Measurements from ENCODE around the gene SETBP1.

Gene SETBP1

DNA sequence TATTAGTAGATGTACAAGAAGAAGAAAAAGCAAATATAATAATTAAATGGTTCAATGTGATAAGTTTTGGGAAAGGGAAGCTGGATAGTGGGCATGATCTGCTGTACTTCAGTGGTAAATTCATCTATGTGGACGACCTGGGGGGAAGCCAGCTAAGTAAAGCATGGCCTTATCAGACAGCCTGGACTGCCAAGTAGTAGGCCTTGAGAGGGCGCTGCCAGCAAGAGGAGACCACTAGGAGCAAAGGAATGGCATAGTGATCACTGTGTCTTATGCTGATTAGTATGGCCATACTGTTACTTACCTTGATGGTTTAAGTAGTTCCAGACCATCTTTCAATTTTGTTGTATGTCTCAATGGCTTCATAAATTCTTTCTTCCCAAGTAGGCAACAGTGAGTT is 287.6 kb downstream of the SETBP1 start:
- DNase-seq (ENCODE audit: low spot score): no peak

DNA sequence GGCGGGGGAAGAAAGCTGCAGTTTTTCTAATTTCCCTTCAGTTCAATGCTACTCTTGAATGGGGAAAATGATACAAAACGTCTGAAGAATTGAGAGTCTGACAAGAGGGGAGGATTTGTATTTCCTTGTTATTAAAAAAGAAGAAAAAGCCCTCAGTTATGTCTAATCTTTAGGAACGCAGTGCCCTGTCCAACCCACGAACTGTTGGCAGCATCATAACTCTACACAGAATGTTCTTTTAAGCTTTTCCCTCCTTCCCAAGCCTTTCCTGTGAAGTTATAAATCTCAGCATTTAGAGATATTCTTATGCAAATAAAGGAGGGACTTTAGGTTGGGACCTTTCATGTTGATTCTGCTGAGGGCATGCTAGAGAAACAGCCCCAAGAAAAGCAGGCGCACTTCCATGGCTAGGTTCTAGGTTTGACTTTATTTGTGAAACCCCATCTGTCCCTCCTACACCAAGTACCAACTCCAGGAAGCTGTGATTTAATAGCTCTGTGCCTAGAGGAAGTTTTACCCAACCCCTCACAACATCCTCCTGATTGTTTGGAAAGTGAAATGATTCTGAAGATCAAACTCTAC is 288.6 kb downstream of the SETBP1 start:
- peak; percentile 16 for DNase-seq (ENCODE audit: low spot score)

DNA sequence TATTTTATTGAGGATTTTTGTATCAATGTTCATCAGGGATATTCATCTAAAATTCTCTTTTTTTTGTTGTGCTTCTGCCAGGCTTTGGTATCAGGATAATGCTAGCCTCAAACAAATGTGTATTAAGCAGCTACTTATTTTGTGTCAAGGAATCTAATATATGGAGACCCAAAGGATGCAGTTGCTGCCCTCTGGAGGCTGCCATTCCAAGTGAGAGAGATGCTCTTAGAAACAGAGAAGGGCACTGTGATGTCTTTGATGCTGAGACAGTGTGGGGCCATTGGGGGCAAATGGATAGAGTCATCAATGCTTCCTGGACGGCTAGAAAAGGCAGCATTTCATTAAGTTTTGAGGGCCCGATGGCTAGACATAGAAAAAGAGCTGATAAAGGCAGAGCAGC is 292.6 kb downstream of the SETBP1 start:
- no peak for DNase-seq (ENCODE audit: low spot score)

DNA sequence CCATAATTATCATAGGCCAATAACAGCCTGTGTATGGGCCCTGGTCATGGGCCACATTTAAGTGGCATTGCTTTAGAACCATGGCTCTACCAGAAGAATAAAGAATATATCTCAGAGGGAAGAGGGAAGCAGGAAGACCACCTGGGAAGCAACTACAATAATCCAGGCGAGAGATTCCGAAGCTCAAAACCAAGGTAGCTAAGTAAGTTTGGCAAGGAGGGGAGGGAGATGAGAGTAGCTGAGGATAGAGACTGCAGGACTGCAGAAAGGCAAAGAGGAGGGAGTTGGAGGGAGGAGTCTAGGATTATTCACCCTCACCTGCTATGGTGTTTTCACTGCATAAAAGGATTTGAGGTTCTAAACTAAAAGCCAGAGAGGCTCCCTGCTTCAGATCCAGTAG is 293.5 kb downstream of the SETBP1 start:
- no peak for DNase-seq (ENCODE audit: low spot score)

DNA sequence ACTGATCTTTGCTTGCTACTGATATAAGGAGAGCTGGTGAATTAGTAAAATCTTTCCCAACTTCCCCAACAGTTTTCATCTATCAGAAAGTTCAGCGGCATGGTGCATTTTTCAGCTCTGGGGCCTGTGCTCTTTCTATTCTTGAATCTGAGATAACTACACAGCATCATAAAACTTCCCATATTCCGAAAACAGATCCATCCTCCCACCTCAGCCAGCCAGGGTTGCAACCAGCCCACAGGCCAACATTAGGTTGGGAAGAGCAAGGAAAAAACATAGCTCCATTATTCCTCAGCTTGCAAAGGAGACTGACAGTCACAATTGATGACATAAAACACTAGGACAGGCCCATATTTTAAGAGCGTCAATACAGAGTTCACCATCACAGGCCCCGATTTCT is 297.2 kb downstream of the SETBP1 start:
- no peak for DNase-seq (ENCODE audit: low spot score)

DNA sequence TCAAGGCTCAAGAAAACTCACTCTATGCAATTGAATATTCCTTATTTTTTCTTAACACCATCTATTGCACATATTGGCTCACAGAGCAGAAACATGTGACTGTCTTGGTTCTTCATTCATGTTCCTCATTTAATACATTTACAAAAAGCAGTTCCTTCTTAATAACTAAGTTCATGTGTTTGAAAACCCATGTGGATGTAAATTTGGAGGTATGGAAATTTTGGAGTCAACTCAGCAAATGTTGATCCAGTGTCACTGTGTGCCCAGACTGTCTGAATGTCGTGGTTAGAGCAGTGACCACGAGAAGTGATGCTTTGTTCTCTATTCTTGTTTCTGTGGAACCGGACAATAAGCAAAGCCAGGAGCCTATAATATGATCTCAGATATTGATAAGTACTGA is 299.1 kb downstream of the SETBP1 start:
- DNase-seq (ENCODE audit: low spot score): no peak

DNA sequence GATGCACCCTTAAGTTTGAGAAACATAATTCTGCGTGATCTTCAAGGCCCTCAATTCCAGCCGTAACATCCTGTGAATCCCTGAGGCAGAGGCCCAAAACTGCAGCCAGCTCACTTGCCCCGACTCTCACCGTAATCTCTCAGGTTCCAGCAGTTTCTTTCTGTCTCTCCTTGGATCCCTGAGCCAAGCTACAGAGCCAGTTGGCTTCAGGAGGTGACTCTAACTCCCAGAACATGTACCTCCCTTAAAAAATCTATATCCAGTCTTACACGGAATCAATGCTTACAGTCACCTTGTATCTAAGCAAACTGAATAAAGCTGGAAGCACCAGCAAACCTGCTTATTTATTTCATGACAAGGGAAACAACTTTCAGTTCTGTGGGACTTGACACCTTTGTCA is 300.4 kb downstream of the SETBP1 start:
- no peak for DNase-seq (ENCODE audit: low spot score)

DNA sequence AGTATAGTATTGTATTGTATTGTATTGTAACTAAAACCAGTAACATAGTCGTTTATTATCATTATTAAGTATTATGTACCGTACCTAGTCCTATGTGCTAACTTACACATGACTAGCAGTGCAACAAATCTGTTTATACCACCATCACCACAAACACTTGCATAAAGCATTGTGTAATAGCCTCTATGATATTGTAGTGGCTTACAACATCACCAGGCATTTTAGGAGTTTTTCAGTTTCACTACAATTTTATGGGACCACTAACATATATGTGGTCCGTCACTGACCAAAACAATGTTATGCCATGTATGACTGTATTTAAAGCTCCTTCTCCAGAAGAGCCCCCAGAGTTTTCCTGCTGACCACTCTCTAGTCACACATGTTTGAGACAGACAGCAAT is 306.2 kb downstream of the SETBP1 start:
- DNase-seq (ENCODE audit: low spot score): no peak

DNA sequence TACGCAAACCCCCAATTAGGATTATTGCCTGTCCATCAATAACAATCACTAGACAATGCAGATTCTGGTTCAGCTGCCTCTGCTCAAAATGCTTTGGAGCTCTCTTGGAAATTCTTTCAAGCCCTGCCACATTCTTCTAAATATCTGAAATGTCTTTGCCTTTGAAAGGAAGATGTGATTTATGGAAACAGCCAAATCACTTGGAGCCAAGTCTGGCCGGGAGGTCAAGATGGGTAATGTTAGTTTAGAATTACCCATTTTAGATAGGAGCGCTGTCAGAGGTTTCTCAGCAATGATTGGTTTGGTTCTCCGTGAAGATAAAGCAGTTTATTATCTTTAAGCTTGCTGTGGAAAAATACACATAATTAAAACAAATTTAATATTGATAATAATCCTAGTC is 306.7 kb downstream of the SETBP1 start:
- no peak for DNase-seq (ENCODE audit: low spot score)

DNA sequence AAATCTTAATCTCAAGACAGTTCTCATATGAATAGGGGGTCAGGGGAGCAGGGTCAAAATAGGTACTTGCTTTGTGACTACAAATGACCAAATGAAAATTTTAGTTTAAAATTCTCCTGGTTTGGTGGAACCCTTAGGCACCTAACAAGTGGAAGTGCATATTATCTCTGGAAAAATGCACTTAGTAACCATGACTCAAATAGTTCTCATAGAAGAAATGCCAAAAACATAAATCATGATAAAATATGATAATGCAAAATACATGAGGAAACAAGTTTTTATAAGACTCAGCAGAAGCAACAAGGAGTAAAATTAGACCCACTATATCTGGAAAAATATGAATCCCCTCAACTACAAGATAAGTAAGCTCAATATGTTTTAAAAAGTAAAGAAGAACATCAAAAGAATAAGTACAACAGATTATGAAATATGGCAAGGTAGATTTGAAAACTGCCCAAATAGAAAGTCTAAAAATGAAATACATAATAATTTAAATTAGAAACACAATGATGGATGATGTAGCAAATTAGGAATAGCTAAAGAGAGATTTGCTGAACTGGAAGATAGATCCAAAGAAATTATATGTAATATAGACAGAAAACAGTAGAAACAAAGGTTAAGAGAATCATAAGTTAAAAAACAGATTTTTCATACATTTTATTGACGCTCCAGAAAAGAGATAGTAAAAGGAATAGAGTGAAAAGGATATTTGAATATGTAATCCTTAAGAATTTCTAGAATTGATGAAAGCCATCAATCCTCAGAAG is 308.3 kb downstream of the SETBP1 start:
- DNase-seq (ENCODE audit: low spot score): no peak

DNA sequence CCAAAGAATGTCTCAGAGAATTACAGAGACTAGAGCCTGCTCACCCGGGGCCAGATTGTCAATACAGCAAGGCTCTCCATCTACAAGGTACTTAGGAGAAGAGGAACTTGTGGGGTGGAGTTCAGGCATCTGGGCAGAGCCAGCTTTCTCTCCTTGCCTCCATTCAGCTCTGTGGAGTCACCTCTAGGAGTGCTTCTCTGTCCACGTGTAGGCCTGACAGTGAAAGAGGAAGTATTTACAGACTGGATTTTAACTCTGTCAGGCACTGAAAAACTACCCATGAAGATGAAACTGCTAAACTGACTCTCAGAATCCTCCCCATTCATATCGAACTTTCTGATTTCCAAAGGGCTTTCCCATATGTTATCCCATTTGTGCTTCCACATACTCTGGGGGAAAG is 315.6 kb downstream of the SETBP1 start:
- DNase-seq (ENCODE audit: low spot score): no peak

DNA sequence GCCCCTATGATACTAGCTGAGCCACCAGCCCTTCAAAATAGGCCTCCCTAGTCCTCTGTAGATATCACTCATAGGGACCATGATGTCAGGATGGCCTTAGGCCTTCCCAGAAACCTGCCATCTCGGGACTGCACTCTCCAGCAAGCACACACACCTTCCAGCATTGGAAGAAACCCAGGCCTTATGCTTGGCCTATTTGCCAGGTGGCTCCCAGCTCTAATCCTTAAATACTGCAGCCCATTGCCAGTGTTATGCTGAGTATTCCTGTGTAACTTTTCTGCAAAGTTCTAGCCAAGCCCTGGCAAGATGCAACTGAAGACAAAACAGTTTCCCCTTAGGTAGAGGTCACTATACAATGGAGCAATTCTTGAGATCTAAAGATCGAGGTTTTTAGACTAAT is 316.5 kb downstream of the SETBP1 start:
- DNase-seq (ENCODE audit: low spot score): no peak

DNA sequence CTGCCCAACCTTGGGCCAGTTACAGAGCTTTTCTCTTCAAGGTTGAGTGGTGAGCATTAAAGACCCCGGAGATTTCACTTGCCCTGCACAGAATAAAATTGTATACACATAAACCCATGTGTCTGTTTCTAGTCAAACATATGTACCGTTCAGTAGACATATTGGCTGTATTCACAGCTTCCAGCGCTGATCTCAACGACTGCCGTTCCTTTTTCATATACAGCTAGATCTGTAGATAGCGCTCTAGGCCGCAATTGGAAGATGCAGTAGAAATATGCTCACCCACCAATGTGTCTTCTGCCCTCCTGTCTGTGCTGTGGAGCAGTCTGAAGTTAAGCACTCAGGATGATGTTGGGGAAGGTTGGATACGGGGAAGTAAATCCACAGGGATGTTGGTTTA is 317.7 kb downstream of the SETBP1 start:
- DNase-seq (ENCODE audit: low spot score): no peak

DNA sequence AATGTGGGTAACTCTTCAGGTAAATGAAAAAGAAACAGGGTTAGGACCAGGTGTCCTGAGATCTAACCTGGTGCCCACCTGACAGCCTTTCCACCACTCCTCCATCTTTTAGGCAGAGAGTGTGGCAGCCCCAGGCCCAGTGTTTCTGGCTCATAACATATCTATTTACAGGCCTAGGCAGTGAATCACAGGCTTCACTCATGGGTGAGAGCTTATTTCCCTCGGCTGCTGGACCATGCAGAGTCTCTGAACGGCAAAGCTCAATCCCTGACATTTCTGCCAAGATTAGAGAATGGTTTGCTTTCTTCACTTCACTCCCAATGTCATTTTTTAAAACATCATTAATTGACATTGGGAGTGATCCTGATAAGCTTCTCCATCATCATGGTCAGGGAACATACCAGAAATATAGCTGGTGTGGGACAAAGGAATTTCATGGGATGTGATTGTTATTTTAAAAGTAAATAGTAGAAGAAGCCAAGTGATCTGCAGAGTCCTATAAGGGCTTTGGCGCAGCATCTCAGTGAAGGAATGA is 323.9 kb downstream of the SETBP1 start:
- no peak for DNase-seq (ENCODE audit: low spot score)

DNA sequence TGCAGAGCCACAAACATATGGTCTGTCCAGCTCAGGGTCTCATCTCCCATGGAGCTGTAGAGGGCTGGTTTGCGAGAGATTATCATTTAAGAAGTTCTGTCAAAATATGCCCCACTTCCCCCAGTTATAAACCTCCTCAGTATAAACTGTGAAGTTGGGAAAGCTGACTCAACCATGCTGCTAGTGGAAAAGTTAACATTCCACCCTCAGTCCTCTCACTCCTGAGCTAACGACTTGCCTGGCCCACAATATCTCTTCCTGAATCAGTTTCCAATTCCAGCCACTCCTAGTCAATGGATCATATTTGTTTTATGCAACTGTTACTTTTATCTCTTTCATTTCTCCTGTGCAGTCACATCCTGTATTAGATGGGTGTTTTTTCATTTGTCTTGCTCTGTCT is 326.2 kb downstream of the SETBP1 start:
- peak; percentile 30 for DNase-seq (ENCODE audit: low spot score)

DNA sequence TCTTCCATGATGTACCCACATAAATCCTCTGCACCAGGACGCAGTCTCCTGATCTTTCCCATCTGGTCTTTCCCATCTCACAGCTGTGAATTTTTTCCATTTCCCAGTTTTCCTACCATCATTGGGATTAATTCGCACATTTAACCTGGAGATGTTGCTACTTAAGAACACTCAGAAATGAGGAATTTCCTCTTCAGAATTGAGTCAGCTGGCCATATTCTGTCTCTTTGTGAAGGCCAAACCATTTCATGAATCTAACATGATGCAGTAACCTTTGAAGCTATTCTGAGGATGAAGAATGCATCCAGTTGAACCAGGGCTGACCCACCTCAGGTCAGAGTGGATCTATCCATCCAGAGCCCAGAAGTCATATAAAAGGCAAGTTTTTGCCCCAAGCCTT is 326.8 kb downstream of the SETBP1 start:
- peak; percentile 29 for DNase-seq (ENCODE audit: low spot score)

DNA sequence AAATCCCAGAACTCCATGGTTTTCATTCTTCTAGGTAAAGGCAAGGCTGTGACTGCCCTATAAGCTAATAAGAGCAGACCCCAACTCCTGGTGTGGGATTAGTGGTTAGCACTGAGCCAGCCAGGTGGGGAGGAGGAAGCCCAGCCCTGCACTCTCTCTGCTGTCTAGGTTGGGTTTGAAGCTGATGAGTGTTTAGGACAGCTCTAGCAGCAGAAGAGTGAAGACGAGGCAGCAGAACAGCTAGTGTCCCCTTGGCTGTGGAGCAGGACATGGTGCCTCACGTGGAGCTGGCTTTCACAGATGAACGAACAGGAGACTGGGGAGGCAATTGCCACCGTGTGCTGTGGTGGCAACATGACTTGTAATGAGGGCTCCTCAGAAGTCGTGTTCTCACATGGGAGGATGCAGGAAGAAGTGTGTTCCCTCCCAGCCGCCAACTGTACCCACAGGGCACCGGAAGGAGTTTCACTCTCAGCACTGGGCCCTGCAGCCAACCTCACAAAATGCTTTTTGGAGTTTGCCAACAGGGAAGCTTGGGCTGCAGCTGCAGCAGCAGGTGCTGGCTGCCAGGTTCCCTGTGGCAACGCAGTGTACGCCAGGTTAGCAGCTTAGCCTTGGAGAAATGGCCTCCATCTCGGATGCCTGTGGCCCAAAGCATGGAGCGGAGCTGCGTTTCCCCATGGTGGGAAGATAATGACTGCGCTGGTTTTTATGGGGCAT is 328.2 kb downstream of the SETBP1 start:
- no peak for DNase-seq (ENCODE audit: low spot score)

DNA sequence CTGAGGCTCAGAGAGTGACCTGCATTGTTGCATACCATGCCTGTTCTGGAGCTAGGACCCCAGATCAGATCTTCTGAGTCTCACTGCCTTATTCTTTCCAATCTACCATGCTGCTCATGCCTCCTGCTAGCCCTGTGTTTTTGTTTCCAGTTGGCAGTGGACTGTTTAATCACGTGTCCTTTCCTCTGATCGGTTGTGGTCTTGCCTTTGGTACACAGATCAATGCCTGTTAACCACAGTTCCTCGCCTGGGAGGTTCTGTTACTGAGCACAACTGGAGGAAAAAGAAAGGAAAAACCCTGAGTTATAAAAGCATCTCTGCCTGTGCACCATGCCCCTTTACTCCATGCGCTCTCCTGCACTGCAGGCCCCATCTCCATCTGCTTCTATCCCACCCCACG is 329.1 kb downstream of the SETBP1 start:
- no peak for DNase-seq (ENCODE audit: low spot score)

DNA sequence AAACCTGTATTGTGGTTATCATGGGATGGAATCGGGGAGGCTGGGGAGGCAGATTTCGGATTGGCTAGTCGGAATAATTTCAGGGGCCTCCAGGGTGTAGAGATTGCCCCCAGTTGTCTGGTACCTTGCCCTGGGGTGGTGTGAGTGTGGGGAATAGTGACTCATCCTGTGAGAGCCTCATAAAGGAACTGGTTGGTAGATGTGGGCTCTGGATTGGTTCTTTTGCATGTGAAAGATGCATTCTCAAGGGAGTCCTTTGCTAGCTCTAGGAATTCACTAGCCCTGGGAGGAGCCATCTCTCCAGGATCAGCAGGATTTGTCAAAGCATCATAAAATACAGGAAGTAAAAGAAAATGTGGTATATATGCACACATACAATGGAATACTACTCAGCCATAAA is 331.6 kb downstream of the SETBP1 start:
- DNase-seq (ENCODE audit: low spot score): no peak

DNA sequence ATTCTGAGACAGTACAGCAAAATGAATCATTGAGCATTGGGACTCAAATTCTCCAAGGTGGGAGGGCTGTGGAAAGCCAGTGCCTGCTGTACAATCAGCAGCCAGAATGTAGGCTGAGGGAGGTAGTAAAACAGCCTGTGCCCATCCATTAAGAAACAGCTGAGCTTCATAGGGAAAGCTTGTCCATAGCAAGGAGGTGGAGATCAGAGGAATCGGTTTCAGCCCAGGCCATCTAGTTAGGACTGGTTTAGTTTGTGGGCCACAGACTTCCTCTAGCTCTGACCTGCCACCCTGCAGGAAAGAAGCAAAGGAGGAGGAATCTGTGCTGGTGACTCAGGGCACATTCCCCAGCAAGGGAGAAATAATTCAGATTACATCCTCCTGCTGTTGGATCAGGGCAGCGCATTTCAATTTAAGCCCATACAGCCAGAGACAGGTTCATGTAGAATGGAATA is 333.4 kb downstream of the SETBP1 start:
- peak; percentile 89 for DNase-seq (ENCODE audit: low spot score)

DNA sequence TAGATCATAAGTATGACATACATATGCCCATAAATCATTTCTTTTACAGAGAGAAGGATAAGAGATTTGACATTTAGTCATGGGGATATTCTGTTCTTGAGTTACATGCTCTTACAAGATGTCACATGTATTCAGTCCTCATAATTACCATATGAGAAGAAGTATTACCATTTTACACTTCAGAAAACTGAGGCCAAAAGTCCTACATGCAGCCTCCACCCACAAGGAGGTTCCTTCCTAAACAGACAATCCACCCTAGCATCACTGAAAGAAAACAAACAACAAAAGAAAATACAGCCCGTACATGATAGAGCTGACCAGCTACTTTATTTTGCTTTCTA is 335.1 kb downstream of the SETBP1 start:
- DNase-seq (ENCODE audit: low spot score): no peak

DNA sequence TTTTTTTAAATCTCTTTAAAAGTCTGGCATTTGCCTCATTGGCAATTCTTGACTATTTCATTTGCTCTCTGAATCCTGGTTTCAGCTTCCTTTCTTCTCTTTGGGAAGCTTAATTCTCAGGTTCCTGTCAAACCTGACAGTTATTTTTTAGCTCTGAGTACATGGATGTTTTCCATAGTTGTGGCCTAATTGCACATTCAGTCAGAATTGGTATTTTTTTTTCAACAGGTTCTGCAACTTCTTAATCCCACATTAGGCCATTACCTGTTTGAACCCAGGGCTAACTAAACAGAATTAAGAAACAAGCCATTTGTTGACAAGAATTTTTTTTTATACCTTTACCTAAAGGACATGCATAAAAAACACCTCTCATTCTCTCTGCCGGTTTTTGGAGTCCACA is 338.8 kb downstream of the SETBP1 start:
- no peak for DNase-seq (ENCODE audit: low spot score)

DNA sequence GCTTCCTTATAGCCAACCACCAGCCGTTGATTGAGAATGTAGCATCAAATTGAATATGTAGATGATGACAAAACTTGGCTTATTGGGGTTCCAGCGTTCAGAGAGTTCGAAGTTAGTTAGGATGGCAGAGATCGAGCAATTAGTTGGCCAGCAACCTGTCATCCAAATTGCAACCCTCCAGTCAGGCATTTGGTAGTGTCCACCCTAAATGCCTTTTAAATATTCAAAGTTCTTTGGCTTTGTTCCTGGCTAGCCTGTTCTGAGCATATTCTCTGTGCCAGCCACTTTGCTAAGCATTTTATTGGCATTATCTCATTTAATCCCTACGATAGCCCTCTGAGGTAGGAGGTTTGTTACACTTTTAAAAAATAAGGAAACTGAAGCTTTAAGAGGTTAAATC is 342.8 kb downstream of the SETBP1 start:
- DNase-seq (ENCODE audit: low spot score): no peak
